ENCODE results near the gene MGLL. TPM values are rescaled to one million over a fixed set of nuclear protein-coding genes. Genes with fewer than 3 reads are reported as not detected.
"Not testable (repeated sequence)": the region's sequence is repeated elsewhere in the genome, so short reads cannot be mapped to it uniquely, and the experiment has no call there.

The MGLL gene
- total RNA-seq, 4 donors from 2014 or later: 36.7 to 146 (median 73.5) TPM

DNA sequence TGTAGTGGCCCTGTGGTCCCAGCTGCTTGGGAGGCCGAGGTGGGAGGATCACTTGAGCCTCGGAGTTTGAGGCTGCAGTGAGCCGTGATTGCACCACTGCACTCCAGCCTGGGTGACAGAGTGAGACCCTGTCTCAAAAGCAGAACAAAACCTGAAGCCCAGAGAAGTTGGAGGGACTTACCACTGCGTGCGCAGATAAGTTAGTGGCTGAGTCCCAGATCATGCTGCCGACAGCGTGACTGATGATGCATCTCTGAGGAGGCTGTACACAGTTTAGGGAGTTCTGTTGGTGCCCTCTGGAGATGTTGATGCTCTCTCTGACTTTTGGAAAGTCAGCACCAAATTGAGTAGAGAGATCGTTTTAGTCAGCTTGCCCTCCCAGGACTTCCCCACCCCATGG, 165.4 kb downstream of the MGLL start:
- intact Hi-C loops (cut with DNase I): loop anchor here (10.0 kb wide), 1 partner anchor 318 kb away; no protein-coding TSS in a partner anchor
- Histone ChIP-seq H3K4me1 (peaks cover 0 to 6% (median 0%) of the 10 kb centered on the region in 3 donors), H3K27ac (no peak overlapping the region), H3K36me3 (no peaks in the 10 kb centered on the region), H3K27me3 (no peaks in the 10 kb centered on the region), H3K4me3 (no peak overlapping the region), H3K9me3 (no peaks in the 10 kb centered on the region)
- TF ChIP-seq, protein P1, sequence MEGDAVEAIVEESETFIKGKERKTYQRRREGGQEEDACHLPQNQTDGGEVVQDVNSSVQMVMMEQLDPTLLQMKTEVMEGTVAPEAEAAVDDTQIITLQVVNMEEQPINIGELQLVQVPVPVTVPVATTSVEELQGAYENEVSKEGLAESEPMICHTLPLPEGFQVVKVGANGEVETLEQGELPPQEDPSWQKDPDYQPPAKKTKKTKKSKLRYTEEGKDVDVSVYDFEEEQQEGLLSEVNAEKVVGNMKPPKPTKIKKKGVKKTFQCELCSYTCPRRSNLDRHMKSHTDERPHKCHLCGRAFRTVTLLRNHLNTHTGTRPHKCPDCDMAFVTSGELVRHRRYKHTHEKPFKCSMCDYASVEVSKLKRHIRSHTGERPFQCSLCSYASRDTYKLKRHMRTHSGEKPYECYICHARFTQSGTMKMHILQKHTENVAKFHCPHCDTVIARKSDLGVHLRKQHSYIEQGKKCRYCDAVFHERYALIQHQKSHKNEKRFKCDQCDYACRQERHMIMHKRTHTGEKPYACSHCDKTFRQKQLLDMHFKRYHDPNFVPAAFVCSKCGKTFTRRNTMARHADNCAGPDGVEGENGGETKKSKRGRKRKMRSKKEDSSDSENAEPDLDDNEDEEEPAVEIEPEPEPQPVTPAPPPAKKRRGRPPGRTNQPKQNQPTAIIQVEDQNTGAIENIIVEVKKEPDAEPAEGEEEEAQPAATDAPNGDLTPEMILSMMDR (IDR thresholded peaks at IDR 0.05): no peak
- TF ChIP-seq POLR2A (IDR thresholded peaks at IDR 0.05): no peak
- DNase-seq: no peak
- 80 to 92% methylated on average over 7 to 8 of the region's 8 CpGs for WGBS, 2 donors

DNA sequence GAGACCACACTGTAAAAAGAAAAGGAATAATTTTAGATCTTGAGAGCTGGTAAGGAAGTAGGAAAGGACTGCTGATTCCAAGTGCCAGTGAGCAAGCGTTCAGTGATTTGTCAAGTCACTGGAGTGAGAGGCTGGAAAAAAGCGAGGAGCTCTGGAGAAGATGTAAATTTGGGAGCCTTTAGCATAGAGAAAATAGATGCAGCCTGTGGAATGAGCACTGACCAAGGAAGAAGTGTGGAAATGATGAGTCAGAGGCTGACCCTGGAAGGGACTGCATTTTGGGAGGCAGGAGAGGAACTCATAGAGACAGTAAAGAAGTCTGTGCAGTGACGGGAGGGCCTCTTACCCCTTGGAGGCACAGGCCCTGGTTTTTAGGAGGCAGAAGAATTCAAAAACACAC, 166.7 kb downstream of the MGLL start:
- WGBS, 2 donors: 73 to 78% methylated on average over 3 of the region's 3 CpGs
- Histone ChIP-seq H3K36me3 (no peaks in the 10 kb centered on the region), H3K9me3 (no peaks in the 10 kb centered on the region), H3K4me1 (peaks cover 0 to 6% (median 0%) of the 10 kb centered on the region in 3 donors), H3K27me3 (no peaks in the 10 kb centered on the region), H3K27ac (peak overlapping the region in 1 of 4 donors; percentile 14), H3K4me3 (no peak overlapping the region)
- DNase-seq: no peak
- intact Hi-C loops (cut with DNase I): loop anchor here (10.0 kb wide), 1 partner anchor 319 kb away; no protein-coding TSS in a partner anchor
- no peak for TF ChIP-seq POLR2A (IDR thresholded peaks at IDR 0.05)
- TF ChIP-seq, protein P1 (IDR thresholded peaks at IDR 0.05): no peak

DNA sequence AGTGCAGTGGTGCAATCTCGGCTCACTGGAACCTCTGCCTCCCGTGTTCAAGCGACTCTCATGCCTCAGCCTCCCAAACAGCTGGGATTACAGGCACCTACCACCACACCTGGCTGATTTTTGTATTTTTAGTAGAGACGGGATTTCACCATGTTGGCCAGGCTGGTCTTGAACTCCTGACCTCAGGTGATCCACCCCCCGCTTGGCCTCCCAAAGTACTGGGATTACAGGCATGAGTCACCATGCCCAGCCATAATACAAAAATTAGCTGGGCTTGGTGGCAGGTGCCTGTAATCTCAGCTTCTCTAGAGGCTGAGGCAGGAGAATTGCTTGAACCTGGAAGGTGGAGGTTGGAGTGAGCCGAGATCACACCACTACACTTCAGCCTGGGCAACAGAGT, 167.3 kb downstream of the MGLL start:
- H3K27ac ChIP-seq, H3K4me1 ChIP-seq, H3K4me3 ChIP-seq, H3K9me3 ChIP-seq, H3K27me3 ChIP-seq, H3K36me3 ChIP-seq, DNase-seq: not testable (repeated sequence)
- WGBS, 2 donors: 84 to 95% methylated on average over 4 to 6 of the region's 6 CpGs
- intact Hi-C loops (cut with DNase I): loop anchor here (10.0 kb wide), 1 partner anchor 320 kb away; no protein-coding TSS in a partner anchor

DNA sequence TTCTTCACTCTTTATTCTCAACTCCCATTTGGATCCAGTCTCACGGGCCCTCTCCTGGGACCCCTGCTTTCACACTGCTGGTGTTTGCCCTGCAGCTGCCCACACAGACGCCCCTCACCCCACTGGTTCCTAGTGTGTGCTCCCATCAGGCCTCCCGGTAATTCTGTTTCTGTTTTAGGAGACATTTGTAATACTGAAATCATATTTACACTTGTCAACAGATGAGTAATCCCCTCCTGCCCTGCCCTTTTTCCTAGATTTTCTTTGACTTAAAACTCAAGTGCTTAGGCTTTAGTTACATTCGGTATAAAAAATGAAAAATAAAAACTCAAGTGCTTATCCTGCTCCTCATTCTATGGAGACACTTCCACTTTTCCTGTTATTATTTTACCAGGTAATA, 167.9 kb downstream of the MGLL start:
- intact Hi-C loops (cut with DNase I): loop anchor here (10.0 kb wide), 1 partner anchor 320 kb away; no protein-coding TSS in a partner anchor
- no peak overlapping the region for H3K27ac ChIP-seq
- TF ChIP-seq, protein P1 (IDR thresholded peaks at IDR 0.05): no peak
- WGBS, 2 donors: 43 to 65% methylated on average over 4 of the region's 4 CpGs
- no peak overlapping the region for H3K4me3 ChIP-seq
- no peaks in the 10 kb centered on the region for H3K9me3 ChIP-seq
- H3K36me3 ChIP-seq: no peaks in the 10 kb centered on the region
- H3K27me3 ChIP-seq: no peaks in the 10 kb centered on the region
- no peak for DNase-seq
- peaks cover 0 to 6% (median 0%) of the 10 kb centered on the region in 3 donors for H3K4me1 ChIP-seq

DNA sequence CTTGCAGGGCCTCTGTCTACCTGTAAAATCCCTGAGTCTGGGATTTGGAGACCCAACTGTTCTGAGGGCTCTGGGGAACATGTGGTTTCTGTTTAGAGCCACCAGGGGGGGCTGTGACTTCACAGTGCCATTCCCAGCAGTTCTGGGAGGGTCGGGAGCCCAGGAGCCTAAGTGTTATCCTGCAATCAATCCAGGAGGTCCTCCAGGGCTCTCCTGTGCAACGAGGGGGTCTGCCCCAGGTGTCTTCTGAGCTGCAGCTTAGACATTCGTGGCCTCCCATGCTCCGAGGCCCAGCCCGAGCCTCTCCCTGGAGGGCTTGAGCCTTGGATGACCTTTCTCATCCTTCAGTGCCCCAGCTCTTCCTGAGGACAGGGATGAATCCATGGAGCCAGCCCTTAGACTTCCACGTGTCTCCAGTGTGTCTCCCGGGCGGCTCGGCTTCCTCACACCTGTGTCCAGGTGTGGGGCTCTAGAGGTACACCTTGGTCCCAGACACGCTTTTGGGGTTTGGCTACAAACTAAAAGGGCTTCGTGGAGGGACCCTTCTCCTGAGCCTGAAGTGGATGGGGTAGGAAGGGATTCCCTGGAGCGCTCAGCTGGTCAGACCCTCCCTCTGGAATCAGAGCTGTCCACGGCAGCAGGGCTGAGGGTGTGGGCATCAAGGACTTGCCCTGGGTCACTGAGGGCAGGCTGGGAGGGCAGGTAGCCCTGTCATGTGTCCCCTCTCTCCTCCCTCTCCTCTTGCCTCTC, 169.9 kb downstream of the MGLL start:
- no peak for DNase-seq
- WGBS, 2 donors: 87 to 92% methylated on average over 3 to 4 of the region's 13 CpGs
- Histone ChIP-seq H3K27ac (no peak overlapping the region), H3K4me1 (peaks cover 0 to 6% (median 0%) of the 10 kb centered on the region in 3 donors), H3K9me3 (no peaks in the 10 kb centered on the region), H3K4me3 (no peak overlapping the region), H3K27me3 (no peaks in the 10 kb centered on the region), H3K36me3 (no peaks in the 10 kb centered on the region)
- intact Hi-C loops (cut with DNase I): loop anchor here (10.0 kb wide), 1 partner anchor 322 kb away; no protein-coding TSS in a partner anchor
- no peak for TF ChIP-seq POLR2A (IDR thresholded peaks at IDR 0.05)
- TF ChIP-seq, protein P1 (IDR thresholded peaks at IDR 0.05): peak; percentile 46 to 84 (median 80)

Measured in esophagus squamous epithelium (tissue), 5 donors.